GM21619 (cell line): ENCODE data around the gene ZCRB1.
"Not testable (repeated sequence)": the region's sequence is repeated elsewhere in the genome, so short reads cannot be mapped to it uniquely, and the experiment has no call there.

ENCODE experiments used
- ATAC-seq: cut with Tn5 transposase; IDR thresholded peaks from one replicate; pipeline ENCODE4 v1.9.1; 2021; ENCODE audit not compliant: unreplicated experiment

ZCRB1 gene

DNA sequence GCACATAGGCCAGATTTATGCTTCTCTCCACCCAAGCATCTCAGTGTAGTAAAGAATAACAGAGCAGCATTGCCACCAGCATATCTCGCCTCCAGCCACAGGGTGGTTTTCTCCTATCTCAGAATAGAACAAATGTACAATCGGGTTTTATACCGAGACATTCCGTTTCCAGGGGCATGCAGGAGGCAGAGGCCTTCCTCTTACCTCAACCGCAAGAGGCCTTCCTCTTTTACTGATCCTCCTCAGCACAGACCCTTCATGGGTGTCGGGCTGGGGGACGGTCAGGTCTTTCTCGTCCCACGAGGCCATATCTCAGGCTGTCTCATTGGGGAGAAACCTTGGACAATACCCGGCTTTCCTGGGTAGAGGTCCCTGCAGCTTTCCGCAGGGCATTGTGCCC is 4.2 kb upstream of the ZCRB1 start:
- ATAC-seq: not testable (repeated sequence)

DNA sequence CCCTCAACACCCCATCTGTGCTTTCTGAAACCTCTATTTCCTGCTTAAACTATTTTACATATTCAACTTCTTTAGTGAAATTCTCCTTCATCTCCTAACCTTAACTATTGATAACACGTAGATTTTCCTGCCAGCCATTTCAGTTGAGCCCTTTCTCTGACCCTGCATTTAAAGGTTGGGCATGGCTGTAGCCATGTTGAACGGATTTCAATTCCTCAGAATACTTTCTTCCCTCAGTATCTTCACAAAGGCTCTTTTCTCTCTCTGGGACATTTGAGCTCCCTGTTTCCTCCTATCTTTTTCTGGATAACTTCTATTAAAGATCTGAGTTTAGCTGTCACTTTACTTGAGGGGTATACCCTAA is 1.3 kb upstream of the ZCRB1 start:
- no peak for ATAC-seq

DNA sequence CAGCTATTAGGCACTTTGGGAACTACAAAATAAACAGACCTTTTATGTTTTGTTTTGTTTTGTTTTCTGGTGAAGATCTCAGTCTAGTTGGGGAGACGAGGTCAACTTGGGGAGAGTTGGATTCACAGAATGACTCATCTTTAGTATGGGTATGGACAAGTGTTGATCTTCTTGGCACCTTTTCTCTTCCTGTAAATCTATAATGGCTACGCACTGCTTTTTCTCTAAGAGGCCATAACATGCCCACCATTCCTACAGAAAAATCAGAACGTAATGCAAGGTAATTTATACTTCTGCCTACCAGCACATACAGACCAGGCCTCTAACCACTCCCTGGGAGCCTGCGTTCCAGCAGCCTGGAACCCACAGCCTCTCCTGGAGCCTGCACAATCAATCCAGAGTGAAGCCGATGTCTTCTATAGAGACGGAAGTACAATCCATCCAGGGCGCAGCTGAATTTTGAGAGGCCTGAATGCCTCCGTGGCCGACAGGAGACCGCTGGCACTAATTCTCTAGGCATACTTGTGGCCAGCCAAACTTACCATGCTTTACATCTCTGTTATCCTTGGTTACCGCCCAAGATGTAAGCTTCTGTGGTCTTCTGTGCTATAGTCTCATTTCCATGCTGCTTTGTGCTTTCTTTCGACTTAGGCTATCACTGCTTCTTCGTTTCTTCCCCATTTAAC is 790 bp upstream of the ZCRB1 start:
- peak; percentile 20 for ATAC-seq

DNA sequence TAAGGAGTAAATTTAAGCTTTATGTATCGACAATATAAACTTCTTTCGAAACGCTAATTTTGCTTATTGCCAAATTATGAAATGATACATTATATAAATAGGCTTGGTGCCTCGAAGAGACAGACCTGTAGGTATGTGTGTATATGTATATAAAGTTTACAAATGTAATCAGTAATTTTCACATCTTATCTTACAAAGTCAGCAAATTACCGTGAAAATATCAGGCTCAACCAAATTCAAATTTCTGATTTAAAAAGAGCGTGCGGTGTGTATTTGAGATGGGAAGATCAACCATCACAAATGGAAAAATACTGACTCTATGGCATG is 605 bp downstream of the ZCRB1 start:
- ATAC-seq: no peak

DNA sequence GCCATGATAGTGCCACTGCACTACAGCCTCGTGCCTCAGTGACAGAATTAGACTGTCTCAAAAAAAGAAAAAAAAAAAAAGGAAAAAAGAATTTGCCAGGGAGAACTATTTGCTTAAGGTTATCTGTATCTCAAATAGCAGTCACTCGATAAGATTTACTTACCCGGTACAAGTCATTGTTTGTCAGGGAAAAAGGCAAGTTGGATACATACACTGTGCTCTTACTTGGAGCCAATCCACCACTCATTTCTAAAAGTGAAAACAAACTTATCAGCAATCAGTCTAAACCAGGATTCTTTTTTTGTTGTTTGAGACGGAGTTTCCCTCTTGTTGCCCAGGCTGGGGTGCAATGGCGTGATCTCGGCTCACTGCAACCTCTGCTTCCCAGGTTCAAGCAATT is 2.0 kb downstream of the ZCRB1 start:
- ATAC-seq: no peak

DNA sequence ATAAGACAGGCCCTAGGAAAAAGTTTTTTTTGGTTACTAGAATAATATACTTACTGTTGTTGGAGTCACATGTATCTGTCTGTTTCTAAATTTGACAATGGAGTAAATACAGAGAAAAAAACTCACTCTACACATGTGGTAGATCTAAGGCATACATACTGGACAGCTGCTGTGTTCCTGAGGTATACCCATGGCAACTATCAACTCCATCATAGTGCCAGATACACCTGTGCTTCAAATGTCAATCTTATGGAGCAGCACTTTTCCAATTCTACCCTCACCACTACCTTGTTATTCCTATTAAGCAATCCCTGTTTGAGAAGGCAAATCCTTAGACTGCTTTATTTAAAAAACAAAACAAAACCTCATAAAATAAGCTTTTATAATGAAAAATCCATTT is 3.3 kb downstream of the ZCRB1 start:
- no peak for ATAC-seq

DNA sequence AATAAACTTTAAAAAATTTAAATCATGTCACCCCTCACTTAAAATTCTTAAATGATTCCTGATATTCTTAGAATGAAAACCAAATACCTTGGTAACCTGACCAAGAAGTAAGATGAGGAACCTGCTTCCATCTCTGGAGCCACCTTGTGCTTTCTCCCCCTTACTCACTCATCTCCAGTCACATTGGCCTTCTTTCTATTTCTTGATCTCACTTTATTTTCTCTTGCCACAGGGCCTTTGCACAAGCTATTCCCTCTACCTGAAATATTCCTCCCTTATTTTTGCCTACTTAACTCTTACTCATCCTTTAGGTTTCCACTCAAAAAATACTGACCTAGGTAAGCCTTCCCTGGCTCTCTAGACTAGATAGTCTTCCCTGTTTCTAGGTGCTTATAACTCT is 5.1 kb downstream of the ZCRB1 start:
- ATAC-seq: no peak

DNA sequence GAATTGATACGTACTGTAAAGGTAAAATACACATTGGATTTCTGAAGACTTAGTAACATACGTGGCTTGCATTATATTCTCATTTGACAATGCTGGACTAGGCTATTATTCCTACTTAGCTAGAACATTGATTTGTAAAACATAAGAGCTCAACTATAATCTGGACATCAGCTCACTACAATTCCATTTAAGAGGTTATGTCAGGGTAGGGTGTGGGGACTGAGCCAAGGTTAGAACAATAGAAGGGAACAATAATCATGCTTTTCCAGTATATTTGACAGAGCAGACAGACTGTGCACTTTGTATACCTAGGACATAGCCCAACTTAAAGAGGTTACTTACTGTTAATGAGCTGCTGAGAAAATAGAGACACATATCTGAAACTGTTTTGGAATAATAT is 10.8 kb downstream of the ZCRB1 start:
- ATAC-seq: no peak

DNA sequence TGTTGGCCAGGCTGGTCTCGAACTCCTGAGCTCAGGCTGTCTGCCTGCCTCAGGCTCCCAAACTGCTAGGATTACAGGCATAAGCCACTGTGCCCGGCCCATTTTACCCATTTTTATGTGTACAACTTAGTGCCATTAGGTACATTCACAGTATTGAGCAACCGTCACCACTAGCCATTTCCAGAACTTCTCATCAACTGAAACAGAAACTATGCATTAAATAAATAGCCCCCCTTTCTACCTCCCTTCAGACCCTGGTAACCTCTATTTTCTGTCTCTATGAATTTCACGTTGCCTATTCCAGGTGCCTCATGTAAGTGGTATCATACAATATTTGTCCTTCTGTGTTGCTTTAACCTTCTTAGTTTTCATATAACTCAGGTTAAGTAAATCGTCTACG is 15.9 kb downstream of the ZCRB1 start:
- ATAC-seq: no peak

DNA sequence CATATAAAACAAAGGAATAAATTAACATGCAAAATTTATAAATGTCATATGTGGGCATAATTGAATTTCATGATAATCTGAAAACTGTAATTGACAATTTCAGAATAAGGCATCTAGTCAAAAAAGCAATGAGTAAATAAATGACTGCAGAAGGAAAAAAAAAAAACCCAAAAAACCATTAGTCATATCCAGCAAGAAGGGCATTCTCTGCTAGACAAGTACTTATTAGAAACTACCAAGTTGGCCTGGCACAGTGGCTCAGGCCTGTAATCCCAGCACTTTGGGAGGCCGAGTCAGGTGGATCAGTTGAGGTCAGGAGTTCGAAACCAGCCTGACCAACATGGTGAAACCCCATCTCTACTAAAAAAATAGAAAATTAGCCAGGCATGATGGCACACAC is 17.5 kb downstream of the ZCRB1 start:
- no peak for ATAC-seq

DNA sequence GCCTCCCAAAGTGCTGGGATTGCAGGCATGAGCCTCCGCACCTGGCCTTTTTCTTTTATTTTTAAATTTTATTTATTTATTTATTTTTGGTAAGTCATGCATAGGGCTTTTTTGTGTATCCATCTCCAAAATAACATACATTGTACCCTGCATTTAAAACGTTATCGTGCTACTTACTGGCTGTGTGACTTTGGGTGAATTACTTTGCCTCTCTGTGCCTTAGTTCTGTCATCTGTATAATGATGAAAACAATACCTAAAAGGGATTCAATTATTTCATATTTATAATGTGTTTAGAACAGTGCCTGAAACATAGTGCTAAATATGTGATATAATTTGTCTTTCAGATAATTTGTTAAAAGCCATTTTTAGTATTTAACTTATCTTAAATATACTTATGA is 19.6 kb downstream of the ZCRB1 start:
- no peak for ATAC-seq

DNA sequence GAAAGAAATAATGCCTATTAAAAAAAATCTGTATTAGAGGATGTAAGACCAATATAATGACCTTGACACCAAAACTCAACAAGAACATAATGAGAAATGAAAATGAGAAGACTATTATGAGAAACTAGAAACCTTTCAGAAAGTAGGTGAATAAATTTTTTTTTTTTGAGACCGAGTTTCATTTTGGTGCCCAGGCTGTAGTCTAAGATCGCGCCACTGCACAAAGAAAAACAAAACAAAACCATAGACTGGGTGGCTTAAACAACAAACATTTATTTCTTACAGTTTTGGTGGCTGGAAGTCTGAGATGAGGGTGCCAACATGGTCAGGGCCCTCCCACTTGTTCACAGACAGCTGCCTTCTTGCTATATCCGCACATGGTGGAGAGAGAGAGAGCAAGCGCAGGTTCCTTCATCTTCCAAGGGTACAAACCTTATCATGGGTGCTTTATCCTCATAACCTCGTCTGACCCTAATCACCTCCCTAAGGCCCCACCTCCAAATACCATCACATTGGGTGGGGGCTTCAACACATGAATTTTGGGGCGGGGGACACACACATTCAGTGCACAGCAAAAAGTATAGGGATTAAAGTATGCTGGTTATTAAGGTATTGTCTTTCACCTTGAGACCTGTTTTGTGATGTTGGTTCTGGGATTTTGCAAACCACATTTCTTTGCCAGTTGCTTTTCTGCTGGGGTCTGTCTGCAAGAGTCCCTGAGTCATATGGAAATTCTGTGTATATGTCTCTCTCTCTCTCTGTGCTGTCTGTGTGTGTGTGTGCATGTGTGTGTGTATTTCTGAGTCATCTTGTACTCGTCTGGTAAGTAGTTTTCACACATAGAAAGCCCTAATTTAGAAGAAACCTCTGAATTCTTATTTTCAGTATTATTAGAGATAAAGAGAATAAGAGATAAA is 26.2 kb downstream of the ZCRB1 start:
- ATAC-seq: peak; percentile 78

DNA sequence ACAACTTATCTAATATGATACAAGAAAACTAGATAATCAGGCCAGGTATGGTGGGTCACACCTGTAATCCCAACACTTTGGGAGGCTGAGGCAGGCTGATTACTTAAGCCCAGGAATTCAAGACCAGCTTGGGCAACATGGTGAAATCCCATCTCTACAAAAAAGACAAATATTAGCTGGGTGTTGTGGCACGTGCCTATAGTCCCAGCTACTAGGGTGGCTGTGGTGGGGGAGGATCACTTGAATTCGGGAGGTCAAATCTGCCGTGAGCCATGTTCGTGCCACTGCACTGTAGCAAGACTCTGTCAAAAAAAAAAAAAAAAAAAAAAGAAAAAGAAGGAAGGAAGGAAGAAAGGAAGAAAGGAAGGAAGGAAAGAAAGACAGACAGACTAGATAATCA is 27.0 kb downstream of the ZCRB1 start:
- no peak for ATAC-seq

DNA sequence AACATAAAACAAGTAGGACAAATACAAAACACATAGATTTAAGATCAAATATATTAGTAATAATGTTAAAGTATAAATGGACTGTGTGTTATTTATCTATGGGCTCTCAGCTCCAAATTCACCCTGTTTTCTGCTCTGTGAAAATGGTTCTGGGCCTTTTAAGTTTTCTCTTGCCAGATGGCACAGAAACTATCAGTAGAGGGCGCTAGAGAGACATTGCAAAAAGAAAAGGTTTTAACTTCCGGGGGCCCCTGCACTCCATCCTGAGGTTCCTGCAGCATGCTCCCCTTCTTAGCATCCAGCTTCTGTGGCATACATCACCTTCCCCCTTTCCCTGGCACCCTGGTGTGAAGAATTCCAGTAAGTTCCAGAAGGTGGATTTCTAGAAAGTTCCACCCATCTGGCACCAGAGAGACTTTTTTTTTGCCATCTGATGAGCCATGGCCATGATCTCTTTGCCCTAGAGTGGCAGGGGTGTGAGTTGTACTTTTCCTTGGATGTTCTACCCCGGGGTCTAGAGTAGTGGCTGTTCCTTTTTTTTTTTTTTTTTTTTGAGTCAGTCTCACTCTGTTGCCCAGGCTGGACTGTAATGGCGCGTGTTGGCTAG is 29.3 kb downstream of the ZCRB1 start:
- no peak for ATAC-seq

DNA sequence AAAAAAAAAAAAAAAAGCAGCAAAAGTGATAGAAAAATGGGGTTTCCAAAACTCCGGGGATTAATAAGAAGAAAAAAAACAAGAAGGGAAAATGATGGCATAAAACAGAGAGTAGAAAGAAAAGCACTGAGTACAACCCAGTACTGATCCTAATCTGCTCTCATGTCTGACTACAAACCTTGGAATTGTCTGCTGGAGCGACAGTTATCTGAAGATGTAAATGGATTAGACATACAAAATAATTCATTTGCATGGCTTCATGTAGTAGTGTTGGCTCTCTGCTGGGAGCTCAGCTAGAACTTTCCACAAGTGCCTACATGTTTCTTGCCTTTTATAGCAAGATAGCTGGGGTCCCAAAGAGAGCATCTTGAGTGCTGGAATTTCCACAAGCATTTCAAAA is 34.2 kb downstream of the ZCRB1 start:
- no peak for ATAC-seq

DNA sequence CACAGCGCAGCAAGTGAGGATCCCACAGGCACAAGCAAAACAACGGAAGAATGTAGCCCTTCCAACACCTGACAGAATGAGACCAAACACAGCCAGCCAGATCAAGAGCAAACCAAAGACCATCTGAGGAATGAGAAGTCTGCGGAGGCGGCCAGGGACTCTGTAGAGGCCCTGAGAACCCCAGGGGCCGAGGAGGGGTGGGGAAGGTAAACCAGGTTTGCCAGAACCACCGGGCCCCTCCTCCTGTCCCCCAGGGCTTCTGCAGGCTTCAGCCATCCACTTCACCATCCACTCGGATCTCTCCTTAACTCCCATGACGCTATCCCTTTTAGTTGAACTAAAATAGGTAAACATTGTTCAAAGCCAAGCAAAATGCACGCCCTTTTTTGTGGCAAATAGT is 37.4 kb downstream of the ZCRB1 start:
- ATAC-seq: no peak

DNA sequence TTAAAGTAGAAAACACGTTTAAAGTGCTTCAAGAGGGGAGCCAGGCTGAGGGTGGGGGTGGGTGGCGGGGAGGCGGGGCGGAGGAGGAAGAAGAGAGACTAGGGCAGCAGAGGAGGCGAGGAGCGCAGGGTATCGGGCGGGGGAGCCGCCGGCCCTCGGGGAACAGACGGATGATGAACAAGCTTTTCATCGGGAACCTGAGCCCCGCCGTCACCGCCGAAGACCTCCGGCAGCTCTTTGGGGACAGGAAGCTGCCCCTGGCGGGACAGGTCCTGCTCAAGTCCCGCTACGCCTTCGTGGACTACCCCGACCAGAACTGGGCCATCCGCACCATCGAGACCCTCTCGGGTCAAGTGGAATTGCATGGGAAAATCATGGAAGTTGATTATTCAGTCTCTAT is 39.2 kb downstream of the ZCRB1 start:
- ATAC-seq: no peak

DNA sequence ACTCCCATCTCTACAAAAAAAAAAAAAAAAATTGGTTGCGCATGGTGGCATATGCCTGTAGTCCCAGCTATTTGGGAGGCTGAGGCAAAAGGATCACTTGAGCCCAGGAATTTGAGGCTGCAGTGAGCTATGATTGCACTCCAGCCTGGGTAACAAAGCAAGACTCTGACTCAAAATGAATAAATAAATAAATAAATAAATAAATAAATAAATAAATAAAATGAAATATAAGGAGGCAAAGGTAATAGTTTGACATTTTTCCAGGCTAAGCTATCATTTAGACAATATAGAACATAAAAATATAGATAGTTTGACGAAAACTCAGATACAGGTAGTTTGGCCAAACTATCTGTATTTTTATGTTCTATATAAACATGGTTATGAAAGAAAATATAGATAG is 40.5 kb downstream of the ZCRB1 start:
- no peak for ATAC-seq

DNA sequence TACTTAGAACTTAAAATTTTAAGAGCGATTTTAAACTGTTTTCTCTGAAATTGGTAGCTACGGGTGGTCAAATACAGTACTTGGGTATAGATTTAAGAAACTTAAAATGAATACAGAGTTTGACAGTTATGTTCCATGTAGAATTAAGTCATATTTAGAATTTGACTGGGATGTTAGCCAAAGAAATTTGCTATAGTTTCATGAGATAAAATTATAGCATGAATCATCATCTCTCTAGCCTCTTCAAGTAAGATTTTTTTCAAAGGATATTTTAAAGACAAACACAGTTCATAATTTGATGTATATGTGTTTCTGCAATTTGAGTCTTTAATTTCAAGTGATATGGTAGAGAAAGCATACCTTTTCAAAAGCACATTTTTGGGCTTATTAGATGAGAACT is 41.0 kb downstream of the ZCRB1 start:
- no peak for ATAC-seq

DNA sequence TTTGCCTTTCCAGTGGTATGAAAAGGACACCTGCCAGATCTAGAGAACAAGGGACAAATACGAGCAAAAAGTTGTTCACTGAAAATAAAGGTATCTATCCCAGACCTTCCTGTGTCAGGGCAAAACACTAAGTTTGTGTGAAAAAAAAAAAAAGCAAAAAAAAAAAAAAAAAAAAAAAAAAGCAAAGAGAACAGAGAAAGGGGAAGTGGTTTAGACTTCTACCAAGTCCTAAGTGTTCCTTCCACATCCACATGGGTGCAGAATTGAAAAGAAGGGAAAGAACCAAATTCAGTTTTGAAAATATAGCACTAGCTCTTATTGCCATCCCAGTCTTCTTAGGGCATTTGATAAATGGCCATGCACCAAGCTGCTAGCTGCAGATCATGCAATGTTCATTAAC is 41.7 kb downstream of the ZCRB1 start:
- no peak for ATAC-seq

DNA sequence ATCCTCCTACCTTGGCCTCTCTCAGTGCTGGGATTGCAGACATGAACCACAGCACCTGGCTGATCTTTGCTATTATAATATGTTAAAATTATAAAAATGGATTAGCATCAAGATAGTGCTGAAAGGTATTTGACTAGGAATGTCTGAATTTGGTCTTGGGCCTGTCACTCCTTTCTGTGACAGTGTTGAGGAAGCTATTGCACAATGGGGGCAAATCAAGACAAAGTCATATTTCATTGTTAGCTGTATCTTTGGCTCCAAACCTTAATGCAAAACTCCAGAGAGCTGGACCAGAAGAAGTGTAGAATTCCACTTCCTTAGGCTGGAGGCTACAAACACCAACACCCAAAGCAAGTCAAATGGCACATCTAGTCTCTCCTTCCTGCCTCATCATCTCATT is 42.2 kb downstream of the ZCRB1 start:
- ATAC-seq: no peak

DNA sequence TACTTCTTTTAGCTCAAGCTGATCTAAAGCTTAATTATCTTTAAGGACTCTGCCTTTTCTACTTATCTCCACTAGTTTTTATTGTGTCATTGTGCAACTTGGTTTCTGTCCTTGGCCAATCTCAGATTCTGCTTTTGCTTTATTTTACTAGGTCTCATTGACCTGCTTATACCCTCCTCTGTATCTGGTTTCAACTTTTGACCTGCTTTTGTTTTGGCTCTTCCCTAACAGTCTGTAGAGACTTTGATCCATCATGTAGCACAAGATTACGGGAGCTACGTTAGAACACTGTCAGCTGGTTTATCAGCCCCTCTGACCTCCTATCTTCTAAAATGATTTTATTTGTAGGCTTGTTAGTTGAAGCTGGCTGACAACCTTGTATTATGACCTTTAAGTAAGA is 43.6 kb downstream of the ZCRB1 start:
- no peak for ATAC-seq
